Gastroesophageal sphincter (tissue), 4 donors: ENCODE results near the gene ARHGAP26. TPM values are rescaled to one million over a fixed set of nuclear protein-coding genes. Genes with fewer than 3 reads are reported as not detected.
A peak's percentile ranks its signal among the peaks of the same experiment; 100 is the strongest.

Experiments
- ATAC-seq: fragments of 150-250 bp; one replicate; pipeline ENCODE4 v1.9.1; 2016; ENCODE audit warnings: mild to moderate bottlenecking, moderate library complexity
- H3K27ac ChIP-seq, 4 donors: fragments of 200-600 bp; sonication (generic) in 3 of 4; 1 replicate in 3 of 4; 2 replicates in 1 of 4; pipeline ENCODE4 v1.5.1; 2016 to 2019
- H3K27me3 ChIP-seq: fragments of 200-600 bp; sonication (generic); one replicate; pipeline ENCODE4 v1.5.1; 2019
- H3K36me3 ChIP-seq, 2 donors: fragments of 200-600 bp; sonication (generic); one replicate each; pipeline ENCODE4 v1.5.1; 2019; ENCODE audit warnings: control low read depth in 1 of 2
- H3K4me1 ChIP-seq, 3 donors: fragments of 200-600 bp; sonication (generic); 1 replicate in 2 of 3; 2 replicates in 1 of 3; pipeline ENCODE4 v1.5.1; 2016 to 2019; ENCODE audit warnings: control low read depth in 2 of 3
- H3K4me3 ChIP-seq, 2 donors: fragments of 200-600 bp; sonication (generic); one replicate each; pipeline ENCODE4 v1.5.1; 2019; ENCODE audit warnings: mild to moderate bottlenecking in 1 of 2, moderate library complexity in 1 of 2
- H3K9me3 ChIP-seq, 3 donors: fragments of 200-600 bp; sonication (generic); one replicate each; pipeline ENCODE4 v1.5.1; 2017 to 2019; ENCODE audit warnings: control low read depth in 2 of 3
- EP300 ChIP-seq: sonication (generic); formaldehyde crosslinking; IDR thresholded peaks from one replicate; pipeline ENCODE4 v1.6.1; 2017; ENCODE audit warnings: antibody characterized with exemption, mild to moderate bottlenecking
- POLR2A ChIP-seq, 2 donors: fragments of 450-650 bp; IDR thresholded peaks; one replicate each; pipeline ENCODE4 v1.6.1; 2017; ENCODE audit warnings: antibody characterized with exemption in 2 of 2, mild to moderate bottlenecking in 2 of 2, moderate library complexity in 1 of 2
- POLR2AphosphoS5 ChIP-seq: sonication (generic); formaldehyde crosslinking; IDR thresholded peaks from one replicate; pipeline ENCODE4 v1.6.1; 2017; ENCODE audit warnings: antibody characterized with exemption
- WGBS, 2 donors: methylation state at CpG; one replicate each; pipeline ENCODE4 v1.1.5; 2018; ENCODE audit warnings: low coverage in 1 of 2; 5-methylcytosine and 5-hydroxymethylcytosine counted together
- total RNA-seq, 4 donors: library from RNA; depleted of rRNA; stranded (reverse); fragments of >200 nt; gene quantifications; one replicate each; pipeline ENCODE4 v1.1.0, GENCODE V29; 2016
- TF ChIP-seq, protein P1 (sequence below), 4 experiments: fragments of 200-600 bp in 2 of 4; fragments of 450-650 bp in 2 of 4; sonication (generic) in 1 of 4; IDR thresholded peaks; one replicate each; pipeline ENCODE4 v1.5.1; 2017 to 2019; ENCODE audit warnings: antibody characterized with exemption in 4 of 4, mild to moderate bottlenecking in 2 of 4, moderate library complexity in 2 of 4

The ARHGAP26 gene
- total RNA-seq, 4 donors from 2014 or later, result 15.2 to 41.7 (median 31.7) TPM

GRCh38 chr5:142836048-142836447, 65.9 kb downstream of the ARHGAP26 start:
- WGBS, 2 donors, result 77 to 80% methylated on average over 2 of the region's 2 CpGs

DNA sequence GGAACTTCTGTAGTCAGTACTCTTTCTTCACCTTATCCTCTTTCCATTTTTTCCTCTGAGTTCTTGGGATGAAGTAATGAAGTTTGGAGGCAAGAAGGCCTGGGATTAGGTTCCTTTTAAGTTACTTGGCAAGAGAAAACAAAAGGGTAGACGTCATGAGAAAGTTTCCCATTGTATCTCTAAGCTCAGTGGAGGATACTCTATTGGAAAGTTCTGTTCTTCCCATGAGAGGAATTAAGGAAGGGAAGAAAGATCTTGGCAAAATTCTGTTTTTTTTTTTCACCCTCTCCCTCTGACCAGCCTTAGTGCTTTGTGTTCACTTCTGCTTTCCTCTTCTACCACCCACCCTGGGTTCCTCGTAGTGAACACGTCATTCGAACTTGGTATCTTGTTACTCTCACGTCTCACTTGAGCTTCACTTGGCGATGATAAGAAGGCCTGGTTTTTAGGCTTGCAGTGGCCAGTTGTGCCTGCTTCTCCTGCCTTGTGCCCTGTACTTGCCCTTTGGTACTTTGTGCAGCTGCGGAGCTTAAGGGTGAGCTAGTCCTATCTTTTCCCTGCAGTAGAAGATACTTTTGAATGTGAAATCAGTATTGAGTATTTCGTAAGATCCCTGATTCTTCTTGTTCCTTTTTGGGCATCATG, 67.0 kb downstream of the ARHGAP26 start:
- H3K4me1 ChIP-seq, result peaks cover 10 to 59% (median 23%) of the 10 kb centered on the region in 3 donors
- no peaks in the 10 kb centered on the region for H3K27me3 ChIP-seq
- H3K36me3 ChIP-seq, result no peaks in the 10 kb centered on the region
- H3K27ac ChIP-seq, result peak overlapping the region in 1 of 4 donors; percentile 39
- ATAC-seq, result no peak
- no peaks in the 10 kb centered on the region for H3K9me3 ChIP-seq
- WGBS, 2 donors, result 64 to 68% methylated on average over 7 to 8 of the region's 8 CpGs
- no peak for TF ChIP-seq EP300
- TF ChIP-seq POLR2AphosphoS5, result no peak
- TF ChIP-seq POLR2A (IDR thresholded peaks at IDR 0.05), result no peak
- TF ChIP-seq, protein P1, sequence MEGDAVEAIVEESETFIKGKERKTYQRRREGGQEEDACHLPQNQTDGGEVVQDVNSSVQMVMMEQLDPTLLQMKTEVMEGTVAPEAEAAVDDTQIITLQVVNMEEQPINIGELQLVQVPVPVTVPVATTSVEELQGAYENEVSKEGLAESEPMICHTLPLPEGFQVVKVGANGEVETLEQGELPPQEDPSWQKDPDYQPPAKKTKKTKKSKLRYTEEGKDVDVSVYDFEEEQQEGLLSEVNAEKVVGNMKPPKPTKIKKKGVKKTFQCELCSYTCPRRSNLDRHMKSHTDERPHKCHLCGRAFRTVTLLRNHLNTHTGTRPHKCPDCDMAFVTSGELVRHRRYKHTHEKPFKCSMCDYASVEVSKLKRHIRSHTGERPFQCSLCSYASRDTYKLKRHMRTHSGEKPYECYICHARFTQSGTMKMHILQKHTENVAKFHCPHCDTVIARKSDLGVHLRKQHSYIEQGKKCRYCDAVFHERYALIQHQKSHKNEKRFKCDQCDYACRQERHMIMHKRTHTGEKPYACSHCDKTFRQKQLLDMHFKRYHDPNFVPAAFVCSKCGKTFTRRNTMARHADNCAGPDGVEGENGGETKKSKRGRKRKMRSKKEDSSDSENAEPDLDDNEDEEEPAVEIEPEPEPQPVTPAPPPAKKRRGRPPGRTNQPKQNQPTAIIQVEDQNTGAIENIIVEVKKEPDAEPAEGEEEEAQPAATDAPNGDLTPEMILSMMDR (IDR thresholded peaks at IDR 0.05), result no peak
- H3K4me3 ChIP-seq, result no peak overlapping the region

More at GRCh38 chr5:142836048-142836447, 65.9 kb downstream of the ARHGAP26 start:
- TF ChIP-seq POLR2A (IDR thresholded peaks at IDR 0.05) (no peak), EP300 (no peak), POLR2AphosphoS5 (no peak)
- TF ChIP-seq, protein P1 (IDR thresholded peaks at IDR 0.05), result no peak
- Histone ChIP-seq H3K4me3 (no peak overlapping the region), H3K27ac (no peak overlapping the region), H3K9me3 (no peaks in the 10 kb centered on the region), H3K27me3 (no peaks in the 10 kb centered on the region), H3K36me3 (no peaks in the 10 kb centered on the region), H3K4me1 (peaks cover 10 to 48% (median 11%) of the 10 kb centered on the region in 3 donors)
- ATAC-seq, result no peak

DNA sequence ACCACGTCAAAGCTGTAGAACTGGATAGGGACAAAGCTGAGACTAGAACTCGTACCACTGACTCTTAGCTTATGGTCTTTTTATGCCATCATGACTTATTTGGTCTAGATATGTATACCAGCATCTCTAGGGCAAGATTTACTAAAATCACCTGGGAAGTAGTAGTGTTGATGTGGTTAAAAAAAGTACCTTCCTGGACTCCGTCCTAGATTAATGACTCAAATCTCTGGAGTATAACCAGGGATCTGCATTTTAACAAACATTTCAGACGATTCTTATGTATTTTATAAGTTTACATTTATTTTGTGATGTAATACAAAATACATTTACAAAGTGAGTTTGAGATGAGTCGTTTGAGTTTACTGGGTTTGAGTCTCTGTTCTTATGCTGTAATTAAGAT, 68.7 kb downstream of the ARHGAP26 start:
- peak overlapping the region; percentile 52 to 80 (median 68) for H3K27ac ChIP-seq
- 40 to 51% methylated on average over 5 of the region's 5 CpGs for WGBS, 2 donors
- H3K36me3 ChIP-seq, result no peaks in the 10 kb centered on the region
- no peak overlapping the region for H3K4me3 ChIP-seq
- H3K27me3 ChIP-seq, result no peaks in the 10 kb centered on the region
- TF ChIP-seq POLR2A (IDR thresholded peaks at IDR 0.05), result no peak
- no peak for TF ChIP-seq POLR2AphosphoS5
- TF ChIP-seq, protein P1 (IDR thresholded peaks at IDR 0.05), result no peak
- no peak for TF ChIP-seq EP300
- no peak for ATAC-seq
- H3K4me1 ChIP-seq, result peaks cover 14 to 71% (median 26%) of the 10 kb centered on the region in 3 donors
- no peaks in the 10 kb centered on the region for H3K9me3 ChIP-seq

DNA sequence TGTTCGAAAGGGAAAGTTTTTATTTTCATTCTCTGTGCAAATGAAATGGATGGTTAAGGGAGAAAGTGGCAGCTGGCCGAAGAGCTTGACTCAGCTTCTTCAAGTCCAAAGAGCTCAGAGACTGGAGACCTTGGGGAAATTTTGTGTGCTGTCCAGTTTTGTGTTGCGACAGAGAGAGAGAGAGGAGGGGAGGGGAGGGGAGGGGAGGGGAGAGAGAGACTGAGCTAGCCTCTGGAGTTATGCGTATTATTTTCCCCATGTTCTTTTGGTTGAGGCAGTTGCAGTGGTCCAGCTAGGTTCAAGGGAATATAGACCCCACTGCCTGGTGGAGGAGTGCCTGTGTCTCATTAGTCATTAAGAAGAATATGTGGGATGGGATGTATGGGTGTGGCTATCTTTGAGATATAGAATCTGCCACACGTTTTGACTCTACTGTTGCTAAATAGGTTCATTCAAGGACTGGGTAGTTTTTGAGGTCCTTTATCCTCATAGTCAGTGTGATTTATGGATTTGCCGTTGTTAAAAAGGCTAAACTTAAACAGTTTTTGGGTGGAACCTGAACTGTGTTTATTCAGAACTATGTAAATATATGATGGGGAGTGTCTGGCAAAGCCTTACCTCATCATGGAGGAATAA, 69.7 kb downstream of the ARHGAP26 start:
- ATAC-seq, result peak; percentile 77
- no peak for TF ChIP-seq POLR2A (IDR thresholded peaks at IDR 0.05)
- peak; percentile 15 for TF ChIP-seq POLR2AphosphoS5
- Histone ChIP-seq H3K27ac (peak overlapping the region; percentile 52 to 80 (median 68)), H3K27me3 (no peaks in the 10 kb centered on the region), H3K36me3 (no peaks in the 10 kb centered on the region), H3K4me3 (no peak overlapping the region), H3K9me3 (no peaks in the 10 kb centered on the region), H3K4me1 (peaks cover 12 to 71% (median 29%) of the 10 kb centered on the region in 3 donors)
- WGBS, 2 donors, result 28 to 67% methylated on average over 3 to 5 of the region's 6 CpGs

DNA sequence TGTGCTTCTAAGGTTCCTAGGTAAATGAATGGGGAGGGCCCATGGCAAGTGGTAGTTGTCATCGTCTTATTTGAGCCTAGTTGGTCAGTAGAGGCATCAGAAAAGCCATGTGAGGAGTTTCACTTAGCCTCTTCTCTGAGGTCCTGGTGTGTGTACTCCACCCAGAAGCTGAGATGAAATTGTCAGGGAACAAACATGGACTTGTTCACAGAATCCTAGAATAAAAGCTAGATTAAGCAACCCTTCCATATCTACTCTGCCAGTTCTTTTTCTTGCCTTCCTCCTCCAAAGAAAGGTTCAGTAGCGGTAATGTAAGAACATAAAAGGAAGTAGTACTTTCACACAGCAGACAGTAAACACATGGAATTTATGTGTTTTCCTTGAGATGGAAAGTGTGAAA, 70.4 kb downstream of the ARHGAP26 start:
- no peak overlapping the region for H3K4me3 ChIP-seq
- H3K27ac ChIP-seq, result peak overlapping the region; percentile 52 to 80 (median 68)
- H3K27me3 ChIP-seq, result no peaks in the 10 kb centered on the region
- TF ChIP-seq POLR2A (IDR thresholded peaks at IDR 0.05), result no peak
- TF ChIP-seq POLR2AphosphoS5, result peak; percentile 8
- TF ChIP-seq EP300, result no peak
- H3K36me3 ChIP-seq, result no peaks in the 10 kb centered on the region
- WGBS, 2 donors, result 64 to 67% methylated on average over 2 of the region's 2 CpGs
- ATAC-seq, result peak; percentile 50
- H3K9me3 ChIP-seq, result no peaks in the 10 kb centered on the region
- peaks cover 12 to 77% (median 36%) of the 10 kb centered on the region in 3 donors for H3K4me1 ChIP-seq
